C4-2B (cell line): Measurements from ENCODE around the gene SHC2.

Experiments used
- CTCF ChIP-seq: fragments of 450-650 bp; conservative IDR thresholded peaks from 2 replicates; pipeline ENCODE4 v1.5.1; 2017; ENCODE audit warnings: mild to moderate bottlenecking
- ZFX ChIP-seq: fragments of 450-650 bp; IDR thresholded peaks from 2 replicates; pipeline ENCODE4 v1.6.1; 2017

GRCh38 chr19:497869-498510 is 37.2 kb upstream of the SHC2 start:
- TF ChIP-seq CTCF (no peak), ZFX (no peak)
